Measurements from ENCODE around the gene AQP6.

The AQP6 gene

GRCh38 chr12:49943625-49943960, 29.2 kb upstream of the AQP6 start:
- no peak for DNase-seq

GRCh38 chr12:49944046-49944445, 28.7 kb upstream of the AQP6 start:
- DNase-seq, result no peak

- no peak for DNase-seq
Measured at GRCh38 chr12:49944718-49945117, 28.0 kb upstream of the AQP6 start.

GRCh38 chr12:49945394-49946080, 27.2 kb upstream of the AQP6 start:
- peak; percentile 89 for DNase-seq

- peak; percentile 21 for DNase-seq
Measured at GRCh38 chr12:49946086-49946485, 26.7 kb upstream of the AQP6 start.

GRCh38 chr12:49946497-49946896, 26.2 kb upstream of the AQP6 start:
- no peak for DNase-seq

GRCh38 chr12:49947593-49948226, 25.0 kb upstream of the AQP6 start:
- no peak for DNase-seq

- no peak for DNase-seq
Measured at GRCh38 chr12:49948866-49949845, 23.6 kb upstream of the AQP6 start.

GRCh38 chr12:49949866-49950265, 22.9 kb upstream of the AQP6 start:
- no peak for DNase-seq

GRCh38 chr12:49950273-49951251, 22.2 kb upstream of the AQP6 start, which contains the start of gene AQP2:
AQP2 (plus strand) TSS chr12:49950737; CDS start chr12:49950831, 94 bp downstream.
- no peak for DNase-seq

- DNase-seq, result no peak
Measured at GRCh38 chr12:49951411-49952240, 21.1 kb upstream of the AQP6 start.

- no peak for DNase-seq
Measured at GRCh38 chr12:49952391-49953055, 20.2 kb upstream of the AQP6 start.

GRCh38 chr12:49953151-49953550, 19.6 kb upstream of the AQP6 start:
- no peak for DNase-seq

GRCh38 chr12:49953961-49954846, 18.5 kb upstream of the AQP6 start:
- no peak for DNase-seq

GRCh38 chr12:49954863-49955830, 17.6 kb upstream of the AQP6 start:
- DNase-seq, result no peak

- no peak for DNase-seq
Measured at GRCh38 chr12:49955899-49956662, 16.7 kb upstream of the AQP6 start.

Data from CD4-positive, alpha-beta T cell treated with Interleukin-6 for 4 hours (primary cell).